GM23248 (cell line): ENCODE data around the gene TUBGCP6.

ENCODE experiments used
- EZH2 ChIP-seq: fragments of 200-600 bp; sonication (generic); IDR thresholded peaks from 2 replicates; pipeline ENCODE4 v1.6.1; 2018; ENCODE audit warnings: antibody characterized with exemption, mild to moderate bottlenecking; ENCODE audit not compliant: insufficient read depth, poor library complexity, severe bottlenecking
- EZH2phosphoT487 ChIP-seq: fragments of 200-600 bp; sonication (generic); IDR thresholded peaks from 2 replicates; pipeline ENCODE4 v1.6.1; 2018; ENCODE audit warnings: antibody characterized with exemption, moderate library complexity, mild to moderate bottlenecking, low read depth; ENCODE audit not compliant: insufficient read depth

DNA sequence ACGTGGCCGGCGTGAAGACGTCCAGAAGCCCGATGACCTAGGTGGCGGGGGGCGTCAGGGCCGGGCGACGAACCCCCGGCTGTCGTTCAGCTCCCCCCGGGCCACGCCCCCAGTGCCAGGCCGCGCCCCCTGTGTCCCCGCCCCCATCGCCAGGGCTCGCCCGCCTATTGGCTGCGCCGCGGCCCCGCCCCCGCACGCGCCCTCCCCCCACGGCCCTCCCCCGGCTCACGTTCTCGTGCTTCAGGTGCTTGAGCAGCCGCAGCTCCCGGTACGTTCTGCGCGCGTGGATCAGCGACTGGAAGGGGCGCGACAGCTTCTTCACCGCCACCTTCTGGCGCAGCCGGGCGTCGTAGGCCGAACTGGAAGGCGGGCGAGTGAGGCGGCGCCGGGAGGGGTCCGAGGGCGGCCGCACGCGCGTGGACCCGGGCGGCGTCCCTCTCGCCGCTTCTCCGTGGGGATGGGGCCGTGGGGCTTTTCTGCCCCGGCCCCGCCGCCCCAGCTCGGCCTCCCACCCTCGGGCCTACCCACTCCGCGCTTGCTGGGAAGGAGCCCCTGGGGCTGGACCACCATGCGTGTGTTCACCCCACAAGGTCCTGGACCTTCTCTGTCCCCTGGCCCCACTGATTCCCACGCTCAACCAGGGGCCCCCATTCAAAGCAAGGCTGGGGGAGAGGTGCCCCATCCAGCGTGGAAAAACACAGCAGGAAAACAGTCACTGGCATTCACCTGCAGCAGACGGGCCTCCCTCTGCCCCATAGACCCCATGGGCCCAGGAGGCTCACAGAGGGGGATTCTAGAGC is 23.0 kb upstream of the TUBGCP6 start:
- no peak for TF ChIP-seq EZH2
- TF ChIP-seq EZH2phosphoT487 = no peak
